Measurements from ENCODE around the gene RPL39L.
"Not testable (repeated sequence)": the region's sequence is repeated elsewhere in the genome, so short reads cannot be mapped to it uniquely, and the experiment has no call there.

DNA sequence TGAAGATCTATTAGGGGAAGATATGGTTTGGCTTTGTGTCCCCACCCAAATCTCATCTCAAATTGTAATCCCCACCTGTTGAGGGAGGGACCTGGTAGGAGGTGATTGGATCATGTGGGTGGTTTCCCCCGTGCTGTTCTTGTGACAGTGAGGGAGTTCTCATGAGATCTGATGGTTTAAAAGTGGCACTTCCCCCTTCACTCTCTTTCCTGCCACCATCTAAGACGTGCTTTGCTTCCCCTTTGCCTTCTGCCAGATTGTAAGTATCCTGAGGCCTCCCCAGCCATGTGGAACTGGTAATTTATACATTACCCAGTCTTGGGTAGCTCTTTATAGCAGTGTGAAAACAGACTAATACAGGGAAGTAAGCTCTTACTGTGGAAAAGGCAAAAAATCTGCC is 6.1 kb downstream of the RPL39L start:
- TF ChIP-seq, protein P1, sequence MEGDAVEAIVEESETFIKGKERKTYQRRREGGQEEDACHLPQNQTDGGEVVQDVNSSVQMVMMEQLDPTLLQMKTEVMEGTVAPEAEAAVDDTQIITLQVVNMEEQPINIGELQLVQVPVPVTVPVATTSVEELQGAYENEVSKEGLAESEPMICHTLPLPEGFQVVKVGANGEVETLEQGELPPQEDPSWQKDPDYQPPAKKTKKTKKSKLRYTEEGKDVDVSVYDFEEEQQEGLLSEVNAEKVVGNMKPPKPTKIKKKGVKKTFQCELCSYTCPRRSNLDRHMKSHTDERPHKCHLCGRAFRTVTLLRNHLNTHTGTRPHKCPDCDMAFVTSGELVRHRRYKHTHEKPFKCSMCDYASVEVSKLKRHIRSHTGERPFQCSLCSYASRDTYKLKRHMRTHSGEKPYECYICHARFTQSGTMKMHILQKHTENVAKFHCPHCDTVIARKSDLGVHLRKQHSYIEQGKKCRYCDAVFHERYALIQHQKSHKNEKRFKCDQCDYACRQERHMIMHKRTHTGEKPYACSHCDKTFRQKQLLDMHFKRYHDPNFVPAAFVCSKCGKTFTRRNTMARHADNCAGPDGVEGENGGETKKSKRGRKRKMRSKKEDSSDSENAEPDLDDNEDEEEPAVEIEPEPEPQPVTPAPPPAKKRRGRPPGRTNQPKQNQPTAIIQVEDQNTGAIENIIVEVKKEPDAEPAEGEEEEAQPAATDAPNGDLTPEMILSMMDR (IDR thresholded peaks at IDR 0.05): not testable (repeated sequence)
- TF ChIP-seq POLR2A (IDR thresholded peaks at IDR 0.05): not testable (repeated sequence)

Data from Peyer's patch (tissue), 4 donors.